ENCODE data around the gene PLEKHO1.
"Not testable (repeated sequence)": the region's sequence is repeated elsewhere in the genome, so short reads cannot be mapped to it uniquely, and the experiment has no call there.

The PLEKHO1 gene

GRCh38 chr1:150149271-150150132 is at the start of gene PLEKHO1:
TSS of gene PLEKHO1 (plus strand) at chr1:150149916. CDS start at chr1:150150258, 342 bp downstream.
- DNase-seq, result peak; percentile 89

- DNase-seq, result no peak
Measured at GRCh38 chr1:150102986-150103385, 46.7 kb upstream of the PLEKHO1 start.

GRCh38 chr1:150106341-150106740 is 43.4 kb upstream of the PLEKHO1 start:
- no peak for DNase-seq

GRCh38 chr1:150109586-150109985 is 40.1 kb upstream of the PLEKHO1 start:
- no peak for DNase-seq

- no peak for DNase-seq
Measured at GRCh38 chr1:150110116-150110515, 39.6 kb upstream of the PLEKHO1 start.

- DNase-seq, result no peak
Measured at GRCh38 chr1:150111670-150112069, 38.0 kb upstream of the PLEKHO1 start.

- DNase-seq, result no peak
Measured at GRCh38 chr1:150115121-150115520, 34.6 kb upstream of the PLEKHO1 start.

- DNase-seq, result no peak
Measured at GRCh38 chr1:150118716-150119115, 31.0 kb upstream of the PLEKHO1 start.

- DNase-seq, result no peak
Measured at GRCh38 chr1:150121236-150121862, 28.4 kb upstream of the PLEKHO1 start.

GRCh38 chr1:150126811-150127210 is 22.9 kb upstream of the PLEKHO1 start:
- DNase-seq, result no peak

GRCh38 chr1:150127464-150127863 is 22.3 kb upstream of the PLEKHO1 start:
- DNase-seq, result no peak

- no peak for DNase-seq
Measured at GRCh38 chr1:150127868-150128267, 21.8 kb upstream of the PLEKHO1 start.

- DNase-seq, result no peak
Measured at GRCh38 chr1:150132372-150132771, 17.3 kb upstream of the PLEKHO1 start.

- no peak for DNase-seq
Measured at GRCh38 chr1:150134537-150134936, 15.2 kb upstream of the PLEKHO1 start.

- DNase-seq, result not testable (repeated sequence)
Measured at GRCh38 chr1:150135400-150135799, 14.3 kb upstream of the PLEKHO1 start.

- no peak for DNase-seq
Measured at GRCh38 chr1:150138044-150138443, 11.7 kb upstream of the PLEKHO1 start.

GRCh38 chr1:150141452-150141851 is 8.3 kb upstream of the PLEKHO1 start:
- no peak for DNase-seq

GRCh38 chr1:150142083-150142482 is 7.6 kb upstream of the PLEKHO1 start:
- no peak for DNase-seq

GRCh38 chr1:150144606-150145005 is 5.1 kb upstream of the PLEKHO1 start:
- no peak for DNase-seq

- DNase-seq, result not testable (repeated sequence)
Measured at GRCh38 chr1:150146016-150146415, 3.7 kb upstream of the PLEKHO1 start.

GRCh38 chr1:150146849-150147542 is 2.7 kb upstream of the PLEKHO1 start:
- DNase-seq, result no peak

- no peak for DNase-seq
Measured at GRCh38 chr1:150148837-150149270, 862 bp upstream of the PLEKHO1 start.
